Neuronal stem cell (in vitro differentiated cells): ENCODE data around the gene NOC4L.

Experiments used
- DNase-seq: peaks from one replicate; pipeline ENCODE4 v3.0.0-alpha.2; 2013; ENCODE audit warnings: low spot score
- H2AFZ ChIP-seq: one replicate; pipeline ENCODE4 v1.6.1; 2013; ENCODE audit warnings: mild to moderate bottlenecking, low read length, inconsistent platforms
- H2AK5ac ChIP-seq: 2 replicates; pipeline ENCODE4 v1.6.1; 2013; ENCODE audit warnings: low read depth, mild to moderate bottlenecking, inconsistent platforms, low read length, moderate library complexity, mixed read lengths
- H2BK120ac ChIP-seq: 2 replicates; pipeline ENCODE4 v1.6.1; 2013; ENCODE audit warnings: low read depth, mild to moderate bottlenecking, inconsistent platforms, low read length, moderate library complexity, mixed read lengths
- H2BK12ac ChIP-seq: one replicate; pipeline ENCODE4 v1.6.1; 2013; ENCODE audit warnings: low read length, inconsistent platforms
- H2BK15ac ChIP-seq: 2 replicates; pipeline ENCODE4 v1.6.1; 2013; ENCODE audit warnings: mild to moderate bottlenecking, low read length, inconsistent platforms, mixed read lengths
- H2BK5ac ChIP-seq: one replicate; pipeline ENCODE4 v1.6.1; 2013; ENCODE audit warnings: inconsistent platforms, mild to moderate bottlenecking, low read length, moderate library complexity
- H3K14ac ChIP-seq: one replicate; pipeline ENCODE4 v1.6.1; 2013; ENCODE audit warnings: low read length, inconsistent platforms
- H3K18ac ChIP-seq: 2 replicates; pipeline ENCODE4 v1.6.1; 2013; ENCODE audit warnings: low read length, inconsistent platforms
- H3K23ac ChIP-seq: 2 replicates; pipeline ENCODE4 v1.6.1; 2013; ENCODE audit warnings: low read depth, mild to moderate bottlenecking, mixed read lengths, low read length, inconsistent platforms; ENCODE audit not compliant: poor library complexity
- H3K27ac ChIP-seq: replicated peaks from 3 replicates; pipeline ENCODE4 v1.5.1; 2013; ENCODE audit warnings: low read length, inconsistent platforms
- H3K27me3 ChIP-seq, 3 experiments: 2 replicates each; pipeline ENCODE4 v1.6.1; 2013; ENCODE audit warnings: low read length in 3 of 3, mild to moderate bottlenecking in 2 of 3, inconsistent platforms in 1 of 3, low read depth in 1 of 3, mixed read lengths in 1 of 3, moderate library complexity in 1 of 3; ENCODE audit not compliant: control insufficient read depth in 3 of 3, insufficient read depth in 3 of 3
- H3K36me3 ChIP-seq, 2 donors: replicated peaks in 1 of 2; 2 replicates each; pipeline ENCODE4 v1.6.1; 2013; ENCODE audit warnings: low read length in 2 of 2; ENCODE audit not compliant: control insufficient read depth in 2 of 2, insufficient read depth in 2 of 2
- H3K4ac ChIP-seq: 2 replicates; pipeline ENCODE4 v1.6.1; 2013; ENCODE audit warnings: inconsistent platforms, mild to moderate bottlenecking, low read length, moderate library complexity
- H3K4me1 ChIP-seq, 2 donors: 1 replicate in 1 of 2; 2 replicates in 1 of 2; pipeline ENCODE4 v1.6.1; 2013; ENCODE audit warnings: low read length in 2 of 2, low read depth in 1 of 2; ENCODE audit not compliant: control insufficient read depth in 2 of 2, insufficient read depth in 1 of 2
- H3K4me2 ChIP-seq: one replicate; pipeline ENCODE4 v1.6.1; 2013; ENCODE audit warnings: mild to moderate bottlenecking, low read length, inconsistent platforms; ENCODE audit not compliant: insufficient read depth, poor library complexity, severe bottlenecking
- H3K4me3 ChIP-seq, 2 donors: 2 replicates each; pipeline ENCODE4 v1.5.1; 2013; ENCODE audit warnings: low read length in 2 of 2, mild to moderate bottlenecking in 2 of 2, inconsistent platforms in 1 of 2, moderate library complexity in 1 of 2
- H3K79me1 ChIP-seq: one replicate; pipeline ENCODE4 v1.6.1; 2013; ENCODE audit warnings: low read depth, mild to moderate bottlenecking, inconsistent platforms, low read length, moderate library complexity
- H3K9ac ChIP-seq: one replicate; pipeline ENCODE4 v1.6.1; 2013; ENCODE audit warnings: mild to moderate bottlenecking, low read depth, low read length, inconsistent platforms; ENCODE audit not compliant: poor library complexity
- H3K9me3 ChIP-seq, 2 donors: replicated peaks in 1 of 2; 2 replicates each; pipeline versions ENCODE3 to v1.6.1; 2013; ENCODE audit warnings: low read length in 2 of 2, mild to moderate bottlenecking in 2 of 2, inconsistent platforms in 1 of 2, low read depth in 1 of 2, mixed read lengths in 1 of 2, moderate library complexity in 1 of 2; ENCODE audit not compliant: control insufficient read depth in 2 of 2, insufficient read depth in 1 of 2
- H4K8ac ChIP-seq: one replicate; pipeline ENCODE4 v1.6.1; 2013; ENCODE audit warnings: low read depth, mild to moderate bottlenecking, inconsistent platforms, low read length, moderate library complexity
- H4K91ac ChIP-seq: one replicate; pipeline ENCODE4 v1.6.1; 2013; ENCODE audit warnings: low read length, low read depth, mild to moderate bottlenecking, inconsistent platforms; ENCODE audit not compliant: poor library complexity
- WGBS, 2 donors: extraction: QIAGEN DNeasy Blood & Tissue Kit; methylation state at CpG; one replicate each; pipeline ENCODE4 v1.1.7; 2013; ENCODE audit warnings: missing lambda C conversion rate in 2 of 2, mixed read lengths in 1 of 2; ENCODE audit not compliant: insufficient read length in 2 of 2, insufficient replicate concordance in 1 of 2; ENCODE audit errors: extremely low coverage in 2 of 2; 5-methylcytosine and 5-hydroxymethylcytosine counted together

NOC4L gene

GRCh38 chr12:132160601-132161035 is 16.4 kb downstream of the NOC4L start:
- Histone ChIP-seq H4K91ac (no peak overlapping the region), H3K4me3 (no peak overlapping the region), H3K14ac (no peak overlapping the region), H2AK5ac (no peak overlapping the region), H3K36me3 (peaks cover 5 to 28% of the 10 kb centered on the region in 2 donors), H3K4me1 (peaks cover 0 to 10% of the 10 kb centered on the region in 2 donors), H3K4ac (no peak overlapping the region), H3K79me1 (peaks cover 3% of the 10 kb centered on the region), H2AFZ (no peak overlapping the region), H3K4me2 (no peak overlapping the region), H3K18ac (peak overlapping the region; percentile 38), H3K23ac (no peak overlapping the region), H3K9me3 (peaks cover 5 to 25% of the 10 kb centered on the region in 2 donors), H2BK120ac (no peak overlapping the region), H3K9ac (no peak overlapping the region), H3K27me3 (peaks cover 0 to 10% (median 0%) of the 10 kb centered on the region in 3 experiments), H2BK12ac (no peak overlapping the region), H3K27ac (no peak overlapping the region), H2BK5ac (peak overlapping the region; percentile 24), H4K8ac (no peak overlapping the region), H2BK15ac (no peak overlapping the region)
- WGBS, 2 donors: no CpG with 5 or more reads among the region's 15 CpGs
- DNase-seq: no peak

- Histone ChIP-seq H3K27ac (no peak overlapping the region), H3K4ac (no peak overlapping the region), H3K27me3 (peaks cover 0 to 10% (median 0%) of the 10 kb centered on the region in 3 experiments), H4K91ac (no peak overlapping the region), H3K36me3 (peaks cover 5 to 22% of the 10 kb centered on the region in 2 donors), H2AK5ac (no peak overlapping the region), H2BK120ac (no peak overlapping the region), H3K79me1 (peaks cover 3% of the 10 kb centered on the region), H3K23ac (no peak overlapping the region), H3K4me2 (no peak overlapping the region), H3K9ac (no peak overlapping the region), H3K18ac (no peak overlapping the region), H2BK15ac (no peak overlapping the region), H3K9me3 (peaks cover 5 to 20% of the 10 kb centered on the region in 2 donors), H3K4me1 (peaks cover 0 to 8% of the 10 kb centered on the region in 2 donors), H2BK12ac (no peak overlapping the region), H3K4me3 (no peak overlapping the region), H3K14ac (no peak overlapping the region), H4K8ac (no peak overlapping the region), H2AFZ (no peak overlapping the region), H2BK5ac (peak overlapping the region; percentile 24)
- no CpG with 5 or more reads among the region's 14 CpGs for WGBS, 2 donors
- DNase-seq: no peak
Measured at GRCh38 chr12:132161036-132161781, 17.0 kb downstream of the NOC4L start.

GRCh38 chr12:132161796-132162507 is 17.7 kb downstream of the NOC4L start:
- Histone ChIP-seq H4K91ac (no peak overlapping the region), H2BK120ac (no peak overlapping the region), H3K36me3 (peaks cover 3 to 15% of the 10 kb centered on the region in 2 donors), H3K9ac (no peak overlapping the region), H3K4me2 (no peak overlapping the region), H3K14ac (no peak overlapping the region), H2AK5ac (no peak overlapping the region), H4K8ac (no peak overlapping the region), H2AFZ (no peak overlapping the region), H2BK15ac (no peak overlapping the region), H3K18ac (no peak overlapping the region), H3K23ac (peak overlapping the region; percentile 87), H3K27me3 (peaks cover 0 to 10% (median 0%) of the 10 kb centered on the region in 3 experiments), H3K4me3 (no peak overlapping the region), H3K9me3 (peaks cover 3 to 12% of the 10 kb centered on the region in 2 donors), H3K4me1 (peaks cover 0 to 3% of the 10 kb centered on the region in 2 donors), H3K79me1 (peaks cover 3% of the 10 kb centered on the region), H2BK5ac (no peak overlapping the region), H2BK12ac (no peak overlapping the region), H3K27ac (no peak overlapping the region), H3K4ac (no peak overlapping the region)
- no CpG with 5 or more reads among the region's 17 CpGs for WGBS, 2 donors
- DNase-seq: no peak

- Histone ChIP-seq H3K4me3 (no peak overlapping the region), H2BK12ac (no peak overlapping the region), H3K4ac (no peak overlapping the region), H4K8ac (no peak overlapping the region), H2AK5ac (peak overlapping the region; percentile 56), H2BK15ac (no peak overlapping the region), H3K9me3 (peaks cover 0 to 7% of the 10 kb centered on the region in 2 donors), H2BK120ac (no peak overlapping the region), H3K18ac (peak overlapping the region; percentile 71), H3K4me2 (no peak overlapping the region), H2BK5ac (no peak overlapping the region), H3K9ac (no peak overlapping the region), H3K4me1 (peaks cover 0 to 2% of the 10 kb centered on the region in 2 donors), H3K36me3 (peaks cover 0 to 9% of the 10 kb centered on the region in 2 donors), H3K79me1 (peaks cover 3% of the 10 kb centered on the region), H3K23ac (peak overlapping the region; percentile 87), H4K91ac (no peak overlapping the region), H3K14ac (no peak overlapping the region), H3K27me3 (peaks cover 0 to 10% (median 0%) of the 10 kb centered on the region in 3 experiments), H2AFZ (no peak overlapping the region), H3K27ac (no peak overlapping the region)
- WGBS, 2 donors: no CpG with 5 or more reads among the region's 17 CpGs
- DNase-seq: no peak
Measured at GRCh38 chr12:132162508-132163031, 18.3 kb downstream of the NOC4L start.
